GM10266 (cell line): Measurements from ENCODE around the gene CYB5A.

Experiments used
- DNase-seq: peaks from one replicate; pipeline ENCODE4 v3.0.0; 2012; ENCODE audit errors: extremely low spot score
- CTCF ChIP-seq: IDR thresholded peaks from 2 replicates; pipeline ENCODE4 v1.5.1; 2012; ENCODE audit warnings: mild to moderate bottlenecking, low read depth; ENCODE audit not compliant: control insufficient read depth, insufficient read depth; ENCODE audit errors: missing control alignments

Gene CYB5A

DNA sequence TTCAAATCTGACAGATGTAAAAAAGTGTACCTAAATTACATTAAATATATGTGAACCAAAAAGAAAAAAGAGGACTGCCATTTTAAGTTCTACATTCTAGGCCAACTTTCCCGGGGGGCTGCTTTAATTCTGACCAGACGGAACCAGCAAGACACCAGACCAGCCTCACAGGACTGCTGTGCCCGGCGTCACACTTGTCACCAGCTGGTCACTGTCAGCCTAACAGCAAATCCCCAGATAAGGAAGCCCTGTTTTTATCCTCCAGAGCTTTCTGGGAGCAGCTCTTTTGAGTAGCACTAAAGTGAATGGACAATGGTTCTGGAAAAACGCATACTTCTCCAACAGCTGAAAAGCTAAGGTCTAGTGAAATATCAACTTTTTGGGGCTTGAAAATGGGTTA lies 35.6 kb downstream of the CYB5A start:
- DNase-seq: no peak
- no peak for TF ChIP-seq CTCF

DNA sequence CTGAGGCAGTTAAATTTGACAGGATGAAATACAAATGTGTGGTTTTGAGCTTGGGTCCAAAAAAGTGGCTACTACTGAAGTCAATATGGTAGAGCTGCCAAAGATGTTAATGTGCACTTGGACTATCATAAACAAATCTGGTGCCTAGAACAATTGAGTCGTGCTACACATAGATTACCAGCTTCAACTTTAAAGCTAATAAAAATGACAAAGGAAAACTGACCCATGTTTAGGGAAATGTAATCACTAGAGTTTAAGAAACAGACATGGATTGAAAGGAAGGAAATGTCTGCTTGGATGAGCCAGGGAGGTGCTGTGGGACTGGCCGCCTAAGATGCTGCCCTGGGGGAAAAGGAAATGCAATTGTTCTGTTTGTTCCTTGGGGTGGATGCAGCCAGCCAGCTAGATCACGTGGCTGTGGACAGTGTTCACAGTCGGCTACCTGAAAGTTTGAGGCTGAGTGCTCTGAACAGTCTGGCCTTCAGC lies 36.6 kb downstream of the CYB5A start:
- DNase-seq: no peak
- no peak for TF ChIP-seq CTCF

DNA sequence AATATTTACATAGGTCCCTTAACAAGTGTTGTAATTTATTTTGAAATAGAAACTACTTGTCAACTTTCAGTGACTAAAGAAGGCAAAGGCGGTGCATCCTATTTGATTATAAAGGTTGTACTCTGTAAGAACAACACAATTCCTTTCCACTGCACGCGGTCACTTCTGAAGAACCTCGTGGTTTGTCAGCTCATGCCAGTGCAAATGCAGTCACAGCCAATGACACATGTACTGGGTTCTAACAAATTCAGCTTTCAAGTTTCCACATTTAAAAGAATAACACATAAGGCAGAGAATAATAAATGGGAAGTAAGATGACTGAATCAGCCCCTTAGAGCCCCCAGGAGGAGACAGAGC lies 39.7 kb downstream of the CYB5A start:
- TF ChIP-seq CTCF: no peak
- DNase-seq: no peak

GRCh38 chr18:74251297-74252038 lies 40.3 kb downstream of the CYB5A start:
- TF ChIP-seq CTCF: no peak
- no peak for DNase-seq

GRCh38 chr18:74250131-74250530 lies 41.6 kb downstream of the CYB5A start:
- no peak for DNase-seq
- no peak for TF ChIP-seq CTCF

GRCh38 chr18:74249181-74249968 lies 42.4 kb downstream of the CYB5A start:
- no peak for TF ChIP-seq CTCF
- DNase-seq: no peak

GRCh38 chr18:74248595-74248994 lies 43.2 kb downstream of the CYB5A start:
- no peak for TF ChIP-seq CTCF
- DNase-seq: no peak
